Pancreas (tissue), 10 donors: Measurements from ENCODE around the gene TTLL12. TPM values are rescaled to one million over a fixed set of nuclear protein-coding genes. Genes with fewer than 3 reads are reported as not detected.

Experiments
- ATAC-seq, 4 donors: fragments of 200-7000 bp; cut with Tn5 transposase; one replicate each; pipeline versions ENCODE4 v1.8.0 to v1.9.1; 2020; ENCODE audit warnings: mild to moderate bottlenecking in 4 of 4, moderate library complexity in 4 of 4
- DNase-seq, 6 donors: peaks; one replicate each; pipeline ENCODE4 v3.0.0-alpha.2; 2020
- FAIRE-seq: peaks from 2 replicates; lab custom pipeline; 2012; peaks lifted over from hg19 to GRCh38; lab: Jason Lieb, UNC
- H3K27ac ChIP-seq, 4 donors: fragments of 200-600 bp; sonication (generic); 1 replicate in 3 of 4; 2 replicates in 1 of 4; pipeline versions ENCODE4 v1.5.0 to v1.8.0; 2020
- H3K27me3 ChIP-seq, 4 donors: fragments of 200-600 bp; one replicate each; pipeline ENCODE4 v1.8.0; 2021
- H3K36me3 ChIP-seq, 3 donors: fragments of 200-600 bp; sonication (generic) in 1 of 3; one replicate each; pipeline versions ENCODE4 v1.5.0 to v1.8.0; 2020 to 2021
- H3K4me1 ChIP-seq, 3 donors: fragments of 200-600 bp; one replicate each; pipeline ENCODE4 v1.8.0; 2021
- H3K4me3 ChIP-seq, 4 donors: fragments of 200-600 bp; sonication (generic) in 2 of 4; one replicate each; pipeline versions ENCODE4 v1.5.0 to v1.8.0; 2020 to 2021
- H3K9me3 ChIP-seq, 4 donors: fragments of 200-600 bp; one replicate each; pipeline ENCODE4 v1.8.0; 2021
- CTCF ChIP-seq, 4 donors: fragments of 200-600 bp; sonication (generic) in 3 of 4; IDR thresholded peaks; one replicate each; pipeline versions ENCODE4 v1.5.0 to v1.8.0; 2021; ENCODE audit warnings: antibody characterized with exemption in 4 of 4
- WGBS, 2 donors: extraction: QIAGEN DNeasy Blood & Tissue Kit; methylation state at CpG; one replicate each; pipeline ENCODE4 v1.1.7; 2013; 5-methylcytosine and 5-hydroxymethylcytosine counted together
- intact Hi-C, 3 donors: fragments of 100-400 bp; cut with DNase I; formaldehyde crosslinking; loops; one replicate each; pipeline versions ENCODE4 v1.11.1 to v1.14.2; 2022
- polyA plus RNA-seq, 2 donors: library from polyadenylated mRNA; stranded (reverse); fragments of 200-250 nt; gene quantifications; one replicate each; pipeline ENCODE4 v1.2.3, GENCODE V29; 2013
- total RNA-seq, 6 donors: library from RNA; stranded (reverse); fragmentation: NEBNext Ultra II Directional in 4 of 6; extraction: Animal tissue kit (Norgen Biotek cat#: 25700) in 4 of 6; gene quantifications; one replicate each; pipeline versions ENCODE4 v1.2.1 to v1.2.4, GENCODE V29; 2021 to 2023
- donor health status: healthy with polysubstance abuse.
- donor health status: DM: no; HTN: no; CAD: no; lungs with moderate emphysema.
- donor health status: DM: no; HTN: no; CAD: no.
- donor health status: control.
- donor health status: control.
- donor health status: Bipolar disorder and iron deficiency.
- donor health status: DM: yes; HTN: yes; CAD: no.
- donor health status: DM: no; HTN: no; CAD: no.
- donor health status: DM: no; HTN: no; CAD: no.
- donor health status: DM: yes; HTN: yes; CAD: no.

Gene TTLL12
- total and polyA plus RNA-seq, 8 donors = 10.6 to 22.2 (median 14.3) TPM

GRCh38 chr22:43179146-43179910 lies 7.6 kb downstream of the TTLL12 start:
- DNase-seq = peak in 1 of 6 donors; percentile 66
- Histone ChIP-seq H3K4me1 (no peaks in the 10 kb centered on the region), H3K36me3 (peaks cover 0 to 23% (median 5%) of the 10 kb centered on the region in 3 donors), H3K9me3 (no peaks in the 10 kb centered on the region), H3K27me3 (no peaks in the 10 kb centered on the region), H3K27ac (no peak overlapping the region), H3K4me3 (no peak overlapping the region)
- intact Hi-C loops = no loop called here
- TF ChIP-seq CTCF (IDR thresholded peaks at IDR 0.05) = no peak
- ATAC-seq = no peak
- FAIRE-seq = no peak
- WGBS, 2 donors = 95 to 97% methylated on average over 24 to 25 of the region's 25 CpGs

DNA sequence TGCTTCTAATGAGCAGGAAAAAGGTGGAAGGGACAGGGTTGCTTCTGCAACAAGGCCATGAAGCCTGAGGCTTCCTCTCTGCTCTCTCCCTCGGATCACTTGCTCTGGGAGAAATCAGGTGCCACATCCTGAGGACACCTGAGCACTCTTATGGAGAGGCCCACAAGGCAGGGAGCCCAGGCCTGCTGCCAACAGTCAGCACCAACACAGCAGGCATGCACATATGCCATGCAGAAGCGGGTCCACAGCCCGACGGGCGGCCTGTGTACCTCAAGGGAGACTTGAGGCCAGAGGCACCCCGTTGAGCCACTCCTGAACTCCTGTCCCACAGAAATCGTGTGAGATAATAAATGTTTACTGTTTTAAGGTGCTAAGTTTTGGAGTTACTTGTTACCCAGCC lies 9.5 kb downstream of the TTLL12 start:
- ATAC-seq (no peak), DNase-seq (peak in 1 of 6 donors; percentile 50), FAIRE-seq (no peak)
- intact Hi-C loops = no loop called here
- H3K27me3 ChIP-seq = no peaks in the 10 kb centered on the region
- H3K4me3 ChIP-seq = no peak overlapping the region
- no peak for TF ChIP-seq CTCF (IDR thresholded peaks at IDR 0.05)
- H3K4me1 ChIP-seq = no peaks in the 10 kb centered on the region
- 90 to 97% methylated on average over 7 of the region's 7 CpGs for WGBS, 2 donors
- peaks cover 0 to 36% (median 17%) of the 10 kb centered on the region in 3 donors for H3K36me3 ChIP-seq
- H3K27ac ChIP-seq = no peak overlapping the region
- no peaks in the 10 kb centered on the region for H3K9me3 ChIP-seq

GRCh38 chr22:43176090-43176489 lies 10.8 kb downstream of the TTLL12 start:
- H3K36me3 ChIP-seq = peaks cover 0 to 36% (median 17%) of the 10 kb centered on the region in 3 donors
- H3K27me3 ChIP-seq = no peaks in the 10 kb centered on the region
- no peak overlapping the region for H3K4me3 ChIP-seq
- intact Hi-C loops = no loop called here
- H3K9me3 ChIP-seq = no peaks in the 10 kb centered on the region
- WGBS, 2 donors = 89% methylated on average over 15 of the region's 15 CpGs
- no peak overlapping the region for H3K27ac ChIP-seq
- ATAC-seq (no peak), FAIRE-seq (no peak), DNase-seq (peak in 1 of 6 donors; percentile 49)
- H3K4me1 ChIP-seq = no peaks in the 10 kb centered on the region
- TF ChIP-seq CTCF (IDR thresholded peaks at IDR 0.05) = no peak

- no peak overlapping the region for H3K4me3 ChIP-seq
- H3K27ac ChIP-seq = no peak overlapping the region
- intact Hi-C loops = no loop called here
- FAIRE-seq = no peak
- peaks cover 0 to 36% (median 17%) of the 10 kb centered on the region in 3 donors for H3K36me3 ChIP-seq
- 89 to 94% methylated on average over 9 of the region's 9 CpGs for WGBS, 2 donors
- TF ChIP-seq CTCF (IDR thresholded peaks at IDR 0.05) = no peak
- no peaks in the 10 kb centered on the region for H3K27me3 ChIP-seq
- peak in 1 of 4 donors; percentile 14 for ATAC-seq
- H3K9me3 ChIP-seq = no peaks in the 10 kb centered on the region
- H3K4me1 ChIP-seq = no peaks in the 10 kb centered on the region
- DNase-seq = peak in 1 of 6 donors; percentile 64
These were observed 11.9 kb downstream of the TTLL12 start for GRCh38 chr22:43174941-43175531.
